Retinal pigment epithelial cell (primary cell): ENCODE measurements around the gene BRI3BP.
"Not testable (repeated sequence)": the region's sequence is repeated elsewhere in the genome, so short reads cannot be mapped to it uniquely, and the experiment has no call there.

Experiments
- DNase-seq: peaks from one replicate; pipeline ENCODE4 v3.0.0-alpha.2; 2010; ENCODE audit warnings: low read depth
- H3K4me3 ChIP-seq: 2 replicates; pipeline ENCODE4 v1.5.1; 2011; ENCODE audit warnings: mild to moderate bottlenecking, low read length, control low read depth, moderate library complexity
- TF ChIP-seq, protein P1 (sequence below): conservative IDR thresholded peaks from 2 replicates; pipeline ENCODE4 v1.5.1; 2011; ENCODE audit warnings: low read depth, low read length, control low read depth, inconsistent platforms

BRI3BP gene

DNA sequence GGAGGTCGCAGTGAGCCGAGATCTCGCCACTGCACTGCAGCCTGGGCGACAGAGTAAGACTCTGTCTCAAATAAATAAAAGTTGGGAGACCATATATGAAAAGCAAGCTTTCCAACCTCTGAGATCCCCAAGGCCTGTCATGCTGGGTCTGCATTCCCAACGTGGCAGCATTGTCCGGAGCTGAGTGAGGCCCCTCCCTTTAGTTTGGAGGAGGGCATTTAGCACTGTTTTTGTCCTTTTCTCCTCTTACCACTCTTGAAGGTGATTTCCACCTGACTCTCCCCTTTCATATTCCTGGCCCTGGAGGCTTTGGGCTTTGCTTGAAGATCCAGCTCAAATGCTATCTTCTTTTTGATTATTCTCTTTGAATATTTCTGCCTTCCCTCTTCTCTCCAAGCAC, 74.9 kb downstream of the BRI3BP start:
- DNase-seq = no peak
- no peak overlapping the region for H3K4me3 ChIP-seq
- TF ChIP-seq, protein P1, sequence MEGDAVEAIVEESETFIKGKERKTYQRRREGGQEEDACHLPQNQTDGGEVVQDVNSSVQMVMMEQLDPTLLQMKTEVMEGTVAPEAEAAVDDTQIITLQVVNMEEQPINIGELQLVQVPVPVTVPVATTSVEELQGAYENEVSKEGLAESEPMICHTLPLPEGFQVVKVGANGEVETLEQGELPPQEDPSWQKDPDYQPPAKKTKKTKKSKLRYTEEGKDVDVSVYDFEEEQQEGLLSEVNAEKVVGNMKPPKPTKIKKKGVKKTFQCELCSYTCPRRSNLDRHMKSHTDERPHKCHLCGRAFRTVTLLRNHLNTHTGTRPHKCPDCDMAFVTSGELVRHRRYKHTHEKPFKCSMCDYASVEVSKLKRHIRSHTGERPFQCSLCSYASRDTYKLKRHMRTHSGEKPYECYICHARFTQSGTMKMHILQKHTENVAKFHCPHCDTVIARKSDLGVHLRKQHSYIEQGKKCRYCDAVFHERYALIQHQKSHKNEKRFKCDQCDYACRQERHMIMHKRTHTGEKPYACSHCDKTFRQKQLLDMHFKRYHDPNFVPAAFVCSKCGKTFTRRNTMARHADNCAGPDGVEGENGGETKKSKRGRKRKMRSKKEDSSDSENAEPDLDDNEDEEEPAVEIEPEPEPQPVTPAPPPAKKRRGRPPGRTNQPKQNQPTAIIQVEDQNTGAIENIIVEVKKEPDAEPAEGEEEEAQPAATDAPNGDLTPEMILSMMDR = no peak

DNA sequence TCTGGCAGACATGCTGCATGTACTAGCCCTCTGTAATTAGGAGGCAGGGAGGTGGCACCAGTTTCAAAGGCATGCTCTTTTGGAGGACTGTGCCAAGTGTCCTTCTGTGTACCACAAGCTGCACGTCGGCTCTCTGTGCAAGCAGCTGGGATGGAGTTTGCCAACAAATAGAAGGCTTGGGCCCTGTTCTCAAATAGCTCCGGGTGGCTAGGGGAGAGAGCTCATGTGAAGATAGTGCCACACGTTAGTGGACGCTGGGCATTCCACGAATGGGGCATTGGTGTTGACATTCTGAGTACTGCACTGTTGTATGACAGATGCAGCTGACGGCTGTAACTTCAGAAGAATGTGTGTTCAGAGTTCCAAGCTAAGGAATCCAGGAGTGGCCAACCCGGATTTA, 76.2 kb downstream of the BRI3BP start:
- no peak overlapping the region for H3K4me3 ChIP-seq
- DNase-seq = no peak
- TF ChIP-seq, protein P1 = no peak

DNA sequence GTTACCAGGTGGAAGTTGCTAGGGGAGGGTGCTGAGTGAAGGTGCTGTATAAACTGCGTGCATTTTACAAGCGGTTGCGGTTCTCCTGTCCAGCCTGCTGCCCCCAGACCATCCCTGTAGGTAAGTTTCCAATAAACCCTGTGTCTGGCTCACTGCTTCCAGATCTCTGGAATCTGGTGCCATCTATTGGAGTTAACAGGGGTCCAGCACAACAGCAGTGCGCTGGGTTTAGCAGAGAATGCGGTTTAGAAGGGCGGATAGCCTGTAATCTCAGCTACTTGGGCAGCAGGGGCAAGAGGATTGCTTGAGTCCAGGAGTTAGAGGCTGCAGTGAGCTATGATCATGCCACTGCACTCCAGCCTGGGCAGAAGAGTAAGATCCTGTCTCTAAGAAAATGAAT, 76.7 kb downstream of the BRI3BP start:
- TF ChIP-seq, protein P1 = peak; percentile 40
- DNase-seq = no peak
- H3K4me3 ChIP-seq = no peak overlapping the region

DNA sequence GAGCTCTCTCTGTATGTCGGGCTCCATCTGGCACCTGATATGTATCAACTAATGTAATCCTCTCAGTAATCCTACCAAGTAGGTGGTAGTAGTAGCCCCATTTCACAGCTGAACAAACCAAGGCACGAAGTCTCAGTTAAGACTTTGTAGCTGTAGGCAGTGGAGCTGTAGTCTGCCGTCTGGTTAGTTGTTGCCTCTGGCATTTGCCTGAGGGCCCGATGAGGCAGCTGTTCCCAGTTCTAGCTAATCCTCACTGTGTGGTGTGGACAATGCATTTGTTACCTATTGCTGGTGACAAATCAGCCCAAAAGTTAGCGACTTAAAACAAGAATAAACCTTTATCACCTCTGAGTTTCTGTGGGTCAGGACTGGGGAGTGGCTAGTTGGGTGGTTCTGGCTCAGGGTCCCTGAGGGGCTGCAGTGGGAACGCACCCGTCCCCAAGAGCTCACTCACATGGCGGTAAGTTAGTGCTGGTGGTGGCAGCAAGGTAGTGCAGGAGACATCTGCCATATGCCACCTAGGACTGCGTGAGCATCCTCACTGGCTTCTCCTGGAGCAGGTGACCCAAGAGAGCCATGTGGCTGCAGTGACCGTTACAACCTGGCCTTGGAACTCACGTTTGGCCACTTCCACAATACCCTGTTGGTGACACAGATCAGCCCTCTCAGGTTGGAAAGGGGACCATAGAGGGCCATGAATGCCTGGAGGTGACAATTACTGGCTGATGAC, 77.4 kb downstream of the BRI3BP start:
- DNase-seq = no peak
- no peak overlapping the region for H3K4me3 ChIP-seq
- TF ChIP-seq, protein P1 = no peak

DNA sequence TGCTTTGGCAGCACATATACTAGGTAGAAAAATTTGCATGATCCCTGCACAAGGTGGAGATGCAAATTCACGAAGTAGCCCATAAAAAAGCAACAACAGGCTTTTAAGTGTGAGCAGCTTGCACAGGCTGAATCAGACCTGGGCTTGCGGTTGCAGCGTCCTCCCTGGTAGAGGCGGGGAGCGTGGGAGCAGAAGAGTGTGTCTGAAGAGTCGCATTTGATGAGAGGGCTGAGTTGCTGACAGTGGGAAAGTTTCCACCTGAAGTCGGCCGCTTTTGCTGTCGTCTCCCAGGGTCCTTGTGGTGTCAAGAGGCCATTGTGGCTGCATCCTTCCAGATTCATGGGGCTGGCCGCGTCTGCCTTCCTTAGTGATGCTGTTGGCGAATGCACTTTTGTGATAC, 78.0 kb downstream of the BRI3BP start:
- H3K4me3 ChIP-seq = no peak overlapping the region
- TF ChIP-seq, protein P1 = no peak
- no peak for DNase-seq

DNA sequence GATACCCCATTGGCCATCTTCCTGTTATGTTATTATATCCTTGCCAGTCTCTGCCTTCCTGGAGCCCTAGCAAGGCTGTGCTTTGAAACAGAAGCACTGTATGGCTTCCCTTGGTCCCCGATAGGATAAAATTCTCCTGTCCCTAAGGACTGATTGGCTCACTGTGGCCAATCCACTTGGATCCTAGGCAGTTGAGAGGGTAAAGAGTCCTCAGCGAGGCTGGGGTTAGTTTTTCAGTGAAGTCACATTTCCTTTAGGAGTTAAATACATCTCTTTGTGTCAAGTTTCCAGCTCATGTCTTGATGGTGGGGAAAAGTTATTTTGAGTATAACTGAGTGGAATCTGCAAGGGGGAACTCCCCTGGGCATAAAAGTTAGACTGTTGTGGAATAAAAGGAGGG, 79.1 kb downstream of the BRI3BP start:
- TF ChIP-seq, protein P1 = no peak
- no peak overlapping the region for H3K4me3 ChIP-seq
- DNase-seq = no peak

DNA sequence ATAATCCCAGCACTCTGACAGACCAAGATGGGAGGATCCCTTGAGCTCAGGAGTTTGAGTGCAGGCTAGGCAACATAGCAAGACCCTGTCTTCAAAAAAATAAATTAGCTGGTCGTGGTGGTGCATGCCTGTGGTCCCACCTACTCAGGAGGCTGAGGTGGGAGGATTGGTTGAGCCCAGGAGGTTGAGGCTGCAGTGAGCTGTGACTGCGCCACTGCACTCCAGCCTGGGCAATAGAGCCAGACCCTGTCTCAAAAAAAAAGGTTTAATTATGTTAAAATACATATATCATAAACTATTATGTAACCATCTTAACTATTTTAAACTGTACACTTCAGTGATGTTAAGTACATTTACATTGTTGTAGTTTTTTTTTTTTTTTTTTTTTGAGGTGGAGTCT, 80.8 kb downstream of the BRI3BP start:
- DNase-seq = not testable (repeated sequence)

More for the DNA sequence above, 80.8 kb downstream of the BRI3BP start:
- H3K4me3 ChIP-seq = not testable (repeated sequence)
